GM12874 (cell line): Measurements from ENCODE around the gene CGB3.

ENCODE experiments used
- TF ChIP-seq, protein P1 (sequence below): IDR thresholded peaks from 2 replicates; pipeline ENCODE4 v1.5.1; 2011; ENCODE audit warnings: low read depth, mild to moderate bottlenecking, control low read depth, low read length, moderate library complexity; ENCODE audit not compliant: insufficient read depth

CGB3 gene

GRCh38 chr19:48991011-48991609 is 33.0 kb downstream of the CGB3 start:
- TF ChIP-seq, protein P1, sequence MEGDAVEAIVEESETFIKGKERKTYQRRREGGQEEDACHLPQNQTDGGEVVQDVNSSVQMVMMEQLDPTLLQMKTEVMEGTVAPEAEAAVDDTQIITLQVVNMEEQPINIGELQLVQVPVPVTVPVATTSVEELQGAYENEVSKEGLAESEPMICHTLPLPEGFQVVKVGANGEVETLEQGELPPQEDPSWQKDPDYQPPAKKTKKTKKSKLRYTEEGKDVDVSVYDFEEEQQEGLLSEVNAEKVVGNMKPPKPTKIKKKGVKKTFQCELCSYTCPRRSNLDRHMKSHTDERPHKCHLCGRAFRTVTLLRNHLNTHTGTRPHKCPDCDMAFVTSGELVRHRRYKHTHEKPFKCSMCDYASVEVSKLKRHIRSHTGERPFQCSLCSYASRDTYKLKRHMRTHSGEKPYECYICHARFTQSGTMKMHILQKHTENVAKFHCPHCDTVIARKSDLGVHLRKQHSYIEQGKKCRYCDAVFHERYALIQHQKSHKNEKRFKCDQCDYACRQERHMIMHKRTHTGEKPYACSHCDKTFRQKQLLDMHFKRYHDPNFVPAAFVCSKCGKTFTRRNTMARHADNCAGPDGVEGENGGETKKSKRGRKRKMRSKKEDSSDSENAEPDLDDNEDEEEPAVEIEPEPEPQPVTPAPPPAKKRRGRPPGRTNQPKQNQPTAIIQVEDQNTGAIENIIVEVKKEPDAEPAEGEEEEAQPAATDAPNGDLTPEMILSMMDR, result no peak

DNA sequence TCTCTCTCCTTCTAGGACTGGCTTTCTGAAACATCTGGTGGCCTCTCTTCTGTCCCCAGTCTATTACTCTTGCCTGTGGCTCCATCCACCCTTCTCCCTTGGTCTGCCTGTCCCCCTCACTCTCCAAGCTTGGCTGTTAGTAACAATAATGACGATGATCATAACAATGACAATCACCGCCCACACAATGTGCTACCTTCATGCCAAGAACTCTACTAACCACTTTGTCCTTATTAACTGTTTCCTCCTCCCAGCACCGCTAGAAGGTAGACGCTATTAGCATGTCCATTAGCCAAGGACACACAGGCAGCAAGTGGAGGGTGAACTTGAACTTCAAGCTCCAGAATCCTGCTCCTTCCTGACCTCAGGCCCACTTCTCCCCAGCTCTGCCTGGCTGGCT is 33.7 kb downstream of the CGB3 start:
- TF ChIP-seq, protein P1, result no peak

- TF ChIP-seq, protein P1, result no peak
Measured at GRCh38 chr19:48989701-48990291, 34.3 kb downstream of the CGB3 start.

GRCh38 chr19:48988860-48989259 is 35.3 kb downstream of the CGB3 start:
- TF ChIP-seq, protein P1, result no peak

- TF ChIP-seq, protein P1, result no peak
Measured at GRCh38 chr19:48988286-48988685, 35.8 kb downstream of the CGB3 start.

DNA sequence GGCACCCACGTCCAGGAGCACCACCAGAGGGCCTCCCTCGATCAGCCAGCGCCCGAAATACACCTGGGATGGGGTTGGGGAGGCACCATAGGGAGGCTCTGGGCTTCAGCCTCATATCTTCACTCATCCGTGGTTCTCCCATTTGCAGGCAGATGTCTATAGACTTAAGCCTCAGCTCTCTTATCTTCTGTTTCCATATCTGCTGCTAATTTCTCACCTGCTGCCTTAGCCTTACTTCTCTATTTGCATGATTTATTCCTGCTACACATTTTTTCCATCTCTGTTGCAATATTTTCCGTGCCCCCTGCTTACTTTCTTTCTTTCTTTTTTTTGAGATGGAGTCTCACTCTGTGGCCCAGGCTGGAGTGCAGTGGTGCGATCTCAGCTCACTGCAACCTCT is 36.8 kb downstream of the CGB3 start:
- TF ChIP-seq, protein P1, result no peak

- TF ChIP-seq, protein P1, result no peak
Measured at GRCh38 chr19:48986211-48986610, 37.9 kb downstream of the CGB3 start.
